ENCODE measurements around the gene AP3D1. TPM values are rescaled to one million over a fixed set of nuclear protein-coding genes. Genes with fewer than 3 reads are reported as not detected.

Gene AP3D1
- total RNA-seq, 1 experiment from 2014 or later = 78.9 TPM

- Histone ChIP-seq H3K4me1 (replicated peaks) (no peaks in the 10 kb centered on the region), H3K27me3 (replicated peaks) (no peaks in the 10 kb centered on the region), H3K27ac (no peak overlapping the region), H3K9me3 (replicated peaks) (no peaks in the 10 kb centered on the region), H3K4me3 (no peak overlapping the region), H3K36me3 (peaks cover 78% of the 10 kb centered on the region)
- no peak for DNase-seq (ENCODE audit: low read depth in 1 of 2, low spot score in 2 of 2)
Observed at GRCh38 chr19:2079865-2080301, 71.5 kb downstream of the AP3D1 start.

GRCh38 chr19:2079076-2079864 lies 72.1 kb downstream of the AP3D1 start:
- Histone ChIP-seq H3K27ac (no peak overlapping the region), H3K4me1 (replicated peaks) (no peaks in the 10 kb centered on the region), H3K36me3 (peaks cover 80% of the 10 kb centered on the region), H3K27me3 (replicated peaks) (no peaks in the 10 kb centered on the region), H3K9me3 (replicated peaks) (no peaks in the 10 kb centered on the region), H3K4me3 (no peak overlapping the region)
- no peak for DNase-seq (ENCODE audit: low read depth in 1 of 2, low spot score in 2 of 2)

- Histone ChIP-seq H3K27ac (no peak overlapping the region), H3K4me1 (replicated peaks) (no peaks in the 10 kb centered on the region), H3K9me3 (replicated peaks) (no peaks in the 10 kb centered on the region), H3K36me3 (peaks cover 83% of the 10 kb centered on the region), H3K27me3 (replicated peaks) (no peaks in the 10 kb centered on the region), H3K4me3 (no peak overlapping the region)
- DNase-seq (ENCODE audit: low read depth in 1 of 2, low spot score in 2 of 2) = no peak
Observed at GRCh38 chr19:2077833-2078619, 73.3 kb downstream of the AP3D1 start.

- Histone ChIP-seq H3K9me3 (replicated peaks) (no peaks in the 10 kb centered on the region), H3K27ac (no peak overlapping the region), H3K27me3 (replicated peaks) (no peaks in the 10 kb centered on the region), H3K4me1 (replicated peaks) (no peaks in the 10 kb centered on the region), H3K4me3 (no peak overlapping the region), H3K36me3 (peaks cover 83% of the 10 kb centered on the region)
- no peak for DNase-seq (ENCODE audit: low read depth in 1 of 2, low spot score in 2 of 2)
Observed at GRCh38 chr19:2077398-2077797, 74.0 kb downstream of the AP3D1 start.

- H3K27me3 ChIP-seq (replicated peaks) = no peaks in the 10 kb centered on the region
- H3K27ac ChIP-seq = no peak overlapping the region
- no peak for DNase-seq (ENCODE audit: low read depth in 1 of 2, low spot score in 2 of 2)
- H3K4me3 ChIP-seq = no peak overlapping the region
- H3K9me3 ChIP-seq (replicated peaks) = no peaks in the 10 kb centered on the region
- peaks cover 83% of the 10 kb centered on the region for H3K36me3 ChIP-seq
- H3K4me1 ChIP-seq (replicated peaks) = no peaks in the 10 kb centered on the region
Observed at GRCh38 chr19:2076526-2076944, 74.8 kb downstream of the AP3D1 start.

GRCh38 chr19:2072757-2073551 lies 78.4 kb downstream of the AP3D1 start:
- no peak overlapping the region for H3K27ac ChIP-seq
- peaks cover 8% of the 10 kb centered on the region; the same call in 1 of the 2 replicates for H3K4me1 ChIP-seq (replicated peaks)
- no peaks in the 10 kb centered on the region for H3K27me3 ChIP-seq (replicated peaks)
- DNase-seq (ENCODE audit: low read depth in 1 of 2, low spot score in 2 of 2) = no peak
- no peaks in the 10 kb centered on the region for H3K9me3 ChIP-seq (replicated peaks)
- no peak overlapping the region for H3K4me3 ChIP-seq
- H3K36me3 ChIP-seq = peaks cover 63% of the 10 kb centered on the region

- Histone ChIP-seq H3K4me3 (no peak overlapping the region), H3K27me3 (replicated peaks) (no peaks in the 10 kb centered on the region), H3K36me3 (peaks cover 47% of the 10 kb centered on the region), H3K4me1 (replicated peaks) (peaks cover 8% of the 10 kb centered on the region; the same call in 1 of the 2 replicates), H3K9me3 (replicated peaks) (no peaks in the 10 kb centered on the region), H3K27ac (no peak overlapping the region)
- DNase-seq (ENCODE audit: low read depth in 1 of 2, low spot score in 2 of 2) = no peak
Observed at GRCh38 chr19:2070986-2071673, 80.2 kb downstream of the AP3D1 start.

GRCh38 chr19:2070436-2070827 lies 80.9 kb downstream of the AP3D1 start:
- H3K36me3 ChIP-seq = peaks cover 40% of the 10 kb centered on the region
- H3K4me3 ChIP-seq = no peak overlapping the region
- H3K27me3 ChIP-seq (replicated peaks) = no peaks in the 10 kb centered on the region
- DNase-seq (ENCODE audit: low read depth in 1 of 2, low spot score in 2 of 2) = no peak
- peaks cover 8% of the 10 kb centered on the region; the same call in 1 of the 2 replicates for H3K4me1 ChIP-seq (replicated peaks)
- no peaks in the 10 kb centered on the region for H3K9me3 ChIP-seq (replicated peaks)
- H3K27ac ChIP-seq = no peak overlapping the region

- Histone ChIP-seq H3K4me1 (replicated peaks) (peaks cover 26% of the 10 kb centered on the region), H3K4me3 (no peak overlapping the region), H3K27ac (no peak overlapping the region), H3K9me3 (replicated peaks) (no peaks in the 10 kb centered on the region), H3K36me3 (no peaks in the 10 kb centered on the region), H3K27me3 (replicated peaks) (no peaks in the 10 kb centered on the region)
- no peak for DNase-seq (ENCODE audit: low read depth in 1 of 2, low spot score in 2 of 2)
Observed at GRCh38 chr19:2064788-2065524, 86.4 kb downstream of the AP3D1 start.

GRCh38 chr19:2064395-2064787 lies 87.0 kb downstream of the AP3D1 start:
- Histone ChIP-seq H3K27ac (no peak overlapping the region), H3K4me3 (no peak overlapping the region), H3K9me3 (replicated peaks) (no peaks in the 10 kb centered on the region), H3K27me3 (replicated peaks) (no peaks in the 10 kb centered on the region), H3K36me3 (no peaks in the 10 kb centered on the region), H3K4me1 (replicated peaks) (peaks cover 26% of the 10 kb centered on the region)
- no peak for DNase-seq (ENCODE audit: low read depth in 1 of 2, low spot score in 2 of 2)

- Histone ChIP-seq H3K27ac (no peak overlapping the region), H3K36me3 (no peaks in the 10 kb centered on the region), H3K4me1 (replicated peaks) (peaks cover 30% of the 10 kb centered on the region), H3K9me3 (replicated peaks) (no peaks in the 10 kb centered on the region), H3K4me3 (no peak overlapping the region), H3K27me3 (replicated peaks) (no peaks in the 10 kb centered on the region)
- no peak for DNase-seq (ENCODE audit: low read depth in 1 of 2, low spot score in 2 of 2)
Observed at GRCh38 chr19:2063824-2064223, 87.5 kb downstream of the AP3D1 start.

- no peaks in the 10 kb centered on the region for H3K36me3 ChIP-seq
- peaks cover 31% of the 10 kb centered on the region for H3K4me1 ChIP-seq (replicated peaks)
- H3K9me3 ChIP-seq (replicated peaks) = no peaks in the 10 kb centered on the region
- no peaks in the 10 kb centered on the region for H3K27me3 ChIP-seq (replicated peaks)
- DNase-seq (ENCODE audit: low read depth in 1 of 2, low spot score in 2 of 2) = no peak
- no peak overlapping the region for H3K4me3 ChIP-seq
- H3K27ac ChIP-seq = no peak overlapping the region
Observed at GRCh38 chr19:2062770-2063169, 88.6 kb downstream of the AP3D1 start.

GRCh38 chr19:2062389-2062729 lies 89.0 kb downstream of the AP3D1 start:
- no peak overlapping the region for H3K4me3 ChIP-seq

More at GRCh38 chr19:2062389-2062729, 89.0 kb downstream of the AP3D1 start:
- H3K27ac ChIP-seq = no peak overlapping the region
- H3K4me1 ChIP-seq (replicated peaks) = peaks cover 31% of the 10 kb centered on the region
- no peaks in the 10 kb centered on the region for H3K36me3 ChIP-seq
- no peaks in the 10 kb centered on the region for H3K27me3 ChIP-seq (replicated peaks)
- DNase-seq (ENCODE audit: low read depth in 1 of 2, low spot score in 2 of 2) = no peak
- no peaks in the 10 kb centered on the region for H3K9me3 ChIP-seq (replicated peaks)
